Ascending aorta (tissue), 2 donors: ENCODE measurements around the gene CEP170B. TPM values are rescaled to one million over a fixed set of nuclear protein-coding genes. Genes with fewer than 3 reads are reported as not detected.

Experiments
- DNase-seq, 2 donors: peaks; one replicate each; pipeline ENCODE4 v3.0.0-alpha.2; 2019; ENCODE audit warnings: low spot score in 2 of 2
- H3K27ac ChIP-seq, 2 donors: fragments of 200-600 bp; sonication (generic); one replicate each; pipeline ENCODE4 v1.5.1; 2016 to 2017; ENCODE audit warnings: mild to moderate bottlenecking in 1 of 2
- H3K27me3 ChIP-seq: fragments of 200-600 bp; sonication (generic); one replicate; pipeline ENCODE4 v1.5.1; 2017
- H3K36me3 ChIP-seq, 2 donors: fragments of 200-600 bp; sonication (generic); one replicate each; pipeline ENCODE4 v1.5.1; 2016
- H3K4me1 ChIP-seq, 2 donors: fragments of 200-600 bp; sonication (generic); one replicate each; pipeline ENCODE4 v1.5.1; 2016 to 2017; ENCODE audit warnings: mild to moderate bottlenecking in 1 of 2
- H3K4me3 ChIP-seq, 2 donors: fragments of 200-600 bp; sonication (generic); one replicate each; pipeline ENCODE4 v1.5.1; 2016 to 2017; ENCODE audit warnings: mild to moderate bottlenecking in 1 of 2
- H3K9me3 ChIP-seq, 2 donors: fragments of 200-600 bp; sonication (generic); one replicate each; pipeline ENCODE4 v1.5.1; 2016
- CTCF ChIP-seq, 3 experiments: fragments of 200-600 bp in 2 of 3; fragments of 450-650 bp in 1 of 3; sonication (generic) in 2 of 3; IDR thresholded peaks; one replicate each; pipeline ENCODE4 v1.5.1; 2016 to 2019; ENCODE audit warnings: antibody characterized with exemption in 3 of 3, mild to moderate bottlenecking in 1 of 3, moderate library complexity in 1 of 3
- intact Hi-C: fragments of 100-400 bp; cut with DNase I; formaldehyde crosslinking; loops from one replicate; pipeline ENCODE4 v1.15.1; 2023
- total RNA-seq: library from RNA; depleted of rRNA; stranded (reverse); fragments of >200 nt; gene quantifications from one replicate; pipeline ENCODE4 v1.1.0, GENCODE V29; 2016

CEP170B gene
- total RNA-seq, 1 donor from 2014 or later: 39.1 TPM

- H3K27me3 ChIP-seq: no peaks in the 10 kb centered on the region
Measured at GRCh38 chr14:104871656-104872468, 6.8 kb downstream of the CEP170B start.

GRCh38 chr14:104872469-104873341, 7.6 kb downstream of the CEP170B start:
- DNase-seq: peak in 1 of 2 donors; percentile 61
- Histone ChIP-seq H3K4me1 (no peaks in the 10 kb centered on the region), H3K27me3 (no peaks in the 10 kb centered on the region), H3K4me3 (no peak overlapping the region), H3K36me3 (peaks cover 2 to 14% of the 10 kb centered on the region in 2 donors), H3K9me3 (no peaks in the 10 kb centered on the region), H3K27ac (no peak overlapping the region)
- no peak for TF ChIP-seq CTCF (IDR thresholded peaks at IDR 0.05)
- intact Hi-C loops: no loop called here

More at GRCh38 chr14:104871656-104872468, 6.8 kb downstream of the CEP170B start:
- Histone ChIP-seq H3K4me3 (no peak overlapping the region), H3K27ac (no peak overlapping the region), H3K36me3 (peaks cover 2 to 8% of the 10 kb centered on the region in 2 donors), H3K4me1 (peaks cover 0 to 5% of the 10 kb centered on the region in 2 donors), H3K9me3 (no peaks in the 10 kb centered on the region)
- TF ChIP-seq CTCF (IDR thresholded peaks at IDR 0.05): no peak
- intact Hi-C loops: no loop called here
- DNase-seq: peak in 1 of 2 donors; percentile 57

GRCh38 chr14:104873380-104874055, 8.4 kb downstream of the CEP170B start:
- intact Hi-C loops: no loop called here

GRCh38 chr14:104874110-104874531, 9.1 kb downstream of the CEP170B start:
- Histone ChIP-seq H3K36me3 (peaks cover 2 to 23% of the 10 kb centered on the region in 2 donors), H3K9me3 (no peaks in the 10 kb centered on the region), H3K4me3 (no peak overlapping the region), H3K4me1 (no peaks in the 10 kb centered on the region), H3K27me3 (no peaks in the 10 kb centered on the region), H3K27ac (no peak overlapping the region)
- TF ChIP-seq CTCF (IDR thresholded peaks at IDR 0.05): no peak
- DNase-seq: no peak
- intact Hi-C loops: no loop called here

More at GRCh38 chr14:104873380-104874055, 8.4 kb downstream of the CEP170B start:
- H3K9me3 ChIP-seq: no peaks in the 10 kb centered on the region
- no peaks in the 10 kb centered on the region for H3K27me3 ChIP-seq
- H3K4me3 ChIP-seq: no peak overlapping the region
- TF ChIP-seq CTCF (IDR thresholded peaks at IDR 0.05): no peak
- no peak overlapping the region for H3K27ac ChIP-seq
- H3K4me1 ChIP-seq: no peaks in the 10 kb centered on the region
- H3K36me3 ChIP-seq: peaks cover 2 to 22% of the 10 kb centered on the region in 2 donors
- no peak for DNase-seq
